Neural progenitor cell (in vitro differentiated cells): ENCODE results near the gene IWS1. TPM values are rescaled to one million over a fixed set of nuclear protein-coding genes. Genes with fewer than 3 reads are reported as not detected.

ENCODE experiments used
- DNase-seq: peaks from one replicate; pipeline ENCODE4 v3.0.0-alpha.2; 2016; ENCODE audit warnings: low spot score
- H2AFZ ChIP-seq: fragments of 200-600 bp; sonication (generic); replicated peaks from 2 replicates; pipeline ENCODE4 v1.6.1; 2016; ENCODE audit warnings: antibody characterized with exemption
- H3F3A ChIP-seq: fragments of 200-600 bp; sonication (generic); 2 replicates; pipeline ENCODE4 v1.6.1; 2016; ENCODE audit warnings: antibody characterized with exemption, low read depth
- H3K27ac ChIP-seq: fragments of 200-600 bp; sonication (generic); 2 replicates; pipeline ENCODE4 v1.5.1; 2016; ENCODE audit warnings: mild to moderate bottlenecking
- H3K27me3 ChIP-seq: fragments of 200-600 bp; sonication (generic); 2 replicates; pipeline ENCODE4 v1.6.1; 2016; ENCODE audit warnings: mild to moderate bottlenecking, moderate library complexity
- H3K36me3 ChIP-seq: fragments of 200-600 bp; sonication (generic); 2 replicates; pipeline ENCODE4 v1.5.1; 2016
- H3K4me1 ChIP-seq: fragments of 200-600 bp; sonication (generic); 2 replicates; pipeline ENCODE4 v1.6.1; 2016; ENCODE audit warnings: mixed run types
- H3K4me2 ChIP-seq: fragments of 200-600 bp; sonication (generic); 2 replicates; pipeline ENCODE4 v1.6.1; 2016
- H3K4me3 ChIP-seq: fragments of 200-600 bp; sonication (generic); 2 replicates; pipeline ENCODE4 v1.5.1; 2016
- H3K79me2 ChIP-seq: fragments of 200-600 bp; sonication (generic); 2 replicates; pipeline ENCODE4 v1.6.1; 2016; ENCODE audit warnings: low read depth
- H3K9ac ChIP-seq: fragments of 200-600 bp; sonication (generic); 2 replicates; pipeline ENCODE4 v1.6.1; 2016
- H3K9me3 ChIP-seq: fragments of 200-600 bp; sonication (generic); 2 replicates; pipeline ENCODE4 v1.5.1; 2016; ENCODE audit warnings: low read depth
- H4K20me1 ChIP-seq: fragments of 200-600 bp; sonication (generic); 2 replicates; pipeline ENCODE4 v1.6.1; 2016; ENCODE audit warnings: low read depth
- H3K27ac Mint-ChIP-seq: 3 replicates; pipeline ENCODE4 v1.8.0; 2021; ENCODE audit warnings: mixed read lengths
- H3K27me3 Mint-ChIP-seq: 2 replicates; pipeline ENCODE4 v1.8.0; 2022; ENCODE audit warnings: low read depth, mild to moderate bottlenecking, inconsistent platforms, moderate library complexity, mixed read lengths; ENCODE audit not compliant: insufficient read depth
- H3K36me3 Mint-ChIP-seq: 3 replicates; pipeline ENCODE4 v1.8.0; 2021; ENCODE audit warnings: mixed read lengths
- H3K4me1 Mint-ChIP-seq: 3 replicates; pipeline ENCODE4 v1.8.0; 2021; ENCODE audit warnings: mixed read lengths
- H3K4me3 Mint-ChIP-seq: 3 replicates; pipeline ENCODE4 v1.8.0; 2021; ENCODE audit warnings: mild to moderate bottlenecking, moderate library complexity, mixed read lengths
- H3K9me3 Mint-ChIP-seq: 3 replicates; pipeline ENCODE4 v1.8.0; 2020; ENCODE audit warnings: mixed read lengths
- CTCF ChIP-seq: fragments of 200-600 bp; sonication (generic); IDR thresholded peaks from 2 replicates; pipeline ENCODE4 v1.5.1; 2017; ENCODE audit warnings: antibody characterized with exemption, mild to moderate bottlenecking
- EZH2 ChIP-seq: fragments of 200-600 bp; sonication (generic); IDR thresholded peaks from 2 replicates; pipeline ENCODE4 v1.6.1; 2017; ENCODE audit warnings: antibody characterized with exemption, mild to moderate bottlenecking, moderate library complexity
- EZH2phosphoT487 ChIP-seq: fragments of 200-600 bp; sonication (generic); IDR thresholded peaks from 2 replicates; pipeline ENCODE4 v1.6.1; 2017; ENCODE audit warnings: antibody characterized with exemption
- total RNA-seq: library from RNA; depleted of rRNA; stranded (reverse); fragments of >200 nt; gene quantifications from 2 replicates; pipeline ENCODE4 v1.2.3, GENCODE V29; 2015; ENCODE audit warnings: low replicate concordance

The IWS1 gene
- total RNA-seq, 1 donor from 2014 or later: 115 TPM

DNA sequence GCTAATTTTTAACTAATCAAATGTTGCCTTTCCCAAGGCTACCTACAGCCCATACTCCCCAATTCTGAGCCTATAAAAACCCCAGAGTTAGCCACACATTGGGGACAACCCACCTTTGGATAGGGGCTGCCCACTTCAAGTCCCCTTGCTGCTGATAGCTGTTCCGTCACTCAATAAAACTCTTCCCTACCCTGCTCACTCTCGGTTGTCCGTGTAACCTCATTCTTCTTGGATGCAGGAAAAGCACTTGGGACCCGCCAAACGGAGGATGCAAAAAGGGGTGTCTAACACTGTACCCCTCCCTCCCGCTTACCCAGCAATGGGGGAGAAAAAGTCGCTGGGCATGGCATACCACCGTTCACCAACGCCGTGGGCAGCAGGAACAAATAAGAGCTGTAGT is 12.2 kb downstream of the IWS1 start:
- Histone ChIP-seq H3F3A (no peaks in the 10 kb centered on the region), H3K27me3 (no peaks in the 10 kb centered on the region), H3K9ac (no peak overlapping the region), H3K4me1 (no peaks in the 10 kb centered on the region), H3K27ac (no peak overlapping the region), H3K4me2 (no peak overlapping the region), H3K4me3 (no peak overlapping the region), H3K9me3 (no peaks in the 10 kb centered on the region), H2AFZ (no peak overlapping the region), H3K36me3 (no peaks in the 10 kb centered on the region), H4K20me1 (peaks cover 100% of the 10 kb centered on the region), H3K79me2 (peaks cover 100% of the 10 kb centered on the region)
- no peak for DNase-seq
- Mint-ChIP-seq H3K9me3 (no peaks in the 10 kb centered on the region), H3K27ac (no peak overlapping the region), H3K27me3 (peaks cover 3% of the 10 kb centered on the region), H3K36me3 (peaks cover 34% of the 10 kb centered on the region), H3K4me1 (peaks cover 7% of the 10 kb centered on the region), H3K4me3 (no peak overlapping the region)
- TF ChIP-seq EZH2 (no peak), EZH2phosphoT487 (no peak), CTCF (no peak)

DNA sequence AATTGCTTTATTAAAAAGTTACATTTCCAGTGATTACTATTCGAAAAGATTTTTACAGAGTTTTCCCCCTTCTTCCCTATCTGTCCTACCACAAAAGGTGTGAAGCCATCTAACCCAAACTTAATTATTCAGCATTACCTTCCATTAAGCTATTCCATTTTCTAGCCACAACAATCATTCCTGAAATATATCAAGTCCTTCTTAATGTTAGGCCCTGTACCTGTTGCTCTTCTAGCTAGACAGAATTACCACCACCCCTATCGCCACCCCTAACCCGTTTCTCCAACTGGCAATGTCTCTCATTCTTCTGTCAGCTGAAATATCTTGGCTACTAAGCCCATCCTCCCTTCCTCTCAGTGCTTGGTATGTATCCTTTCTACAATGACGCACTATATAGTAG is 13.9 kb downstream of the IWS1 start:
- no peaks in the 10 kb centered on the region for H3K36me3 ChIP-seq
- H3K79me2 ChIP-seq: peaks cover 100% of the 10 kb centered on the region
- TF ChIP-seq EZH2 (no peak), CTCF (no peak), EZH2phosphoT487 (no peak)
- no peak for DNase-seq
- Mint-ChIP-seq H3K27me3 (peaks cover 3% of the 10 kb centered on the region), H3K9me3 (no peaks in the 10 kb centered on the region), H3K4me1 (peaks cover 7% of the 10 kb centered on the region), H3K36me3 (peaks cover 26% of the 10 kb centered on the region), H3K4me3 (no peak overlapping the region), H3K27ac (no peak overlapping the region)
- no peak overlapping the region for H3K4me3 ChIP-seq
- no peaks in the 10 kb centered on the region for H3K4me1 ChIP-seq
- H2AFZ ChIP-seq: no peak overlapping the region
- H3F3A ChIP-seq: no peaks in the 10 kb centered on the region
- H3K4me2 ChIP-seq: no peak overlapping the region
- no peak overlapping the region for H3K9ac ChIP-seq
- H3K9me3 ChIP-seq: no peaks in the 10 kb centered on the region
- no peaks in the 10 kb centered on the region for H3K27me3 ChIP-seq
- H4K20me1 ChIP-seq: peaks cover 100% of the 10 kb centered on the region
- H3K27ac ChIP-seq: no peak overlapping the region

- Histone ChIP-seq H3K79me2 (peaks cover 100% of the 10 kb centered on the region), H3K9ac (no peak overlapping the region), H3K36me3 (no peaks in the 10 kb centered on the region), H3K27ac (no peak overlapping the region), H3K27me3 (no peaks in the 10 kb centered on the region), H4K20me1 (peaks cover 100% of the 10 kb centered on the region), H3K4me1 (no peaks in the 10 kb centered on the region), H2AFZ (no peak overlapping the region), H3K4me2 (no peak overlapping the region), H3K4me3 (no peak overlapping the region), H3K9me3 (no peaks in the 10 kb centered on the region), H3F3A (no peaks in the 10 kb centered on the region)
- H3K27me3 Mint-ChIP-seq: peaks cover 3% of the 10 kb centered on the region
- no peak overlapping the region for H3K27ac Mint-ChIP-seq
- TF ChIP-seq EZH2 (no peak), EZH2phosphoT487 (no peak), CTCF (no peak)
- DNase-seq: no peak
- H3K9me3 Mint-ChIP-seq: no peaks in the 10 kb centered on the region
- peaks cover 22% of the 10 kb centered on the region for H3K36me3 Mint-ChIP-seq
- H3K4me1 Mint-ChIP-seq: peaks cover 7% of the 10 kb centered on the region
- H3K4me3 Mint-ChIP-seq: no peak overlapping the region
Measured at GRCh38 chr2:127511917-127512316, 14.4 kb downstream of the IWS1 start.
